HL-60 (cell line): Measurements from ENCODE around the gene HSPA1L.

Experiments used
- CTCF ChIP-seq: IDR thresholded peaks from one replicate; pipeline ENCODE4 v1.5.1; 2011; ENCODE audit warnings: low read length, control low read depth, inconsistent platforms; ENCODE audit not compliant: insufficient read depth
- GABPA ChIP-seq: IDR thresholded peaks from 2 replicates; pipeline ENCODE4 v1.6.1; 2012; ENCODE audit warnings: low read depth
- POLR2AphosphoS5 ChIP-seq: IDR thresholded peaks from 2 replicates; pipeline ENCODE4 v1.6.1; 2012; ENCODE audit warnings: low read depth
- REST ChIP-seq: IDR thresholded peaks from 2 replicates; pipeline ENCODE4 v1.6.1; 2012; ENCODE audit warnings: low read depth; ENCODE audit not compliant: insufficient replicate concordance
- SPI1 ChIP-seq: IDR thresholded peaks from 2 replicates; pipeline ENCODE4 v1.6.1; 2012; ENCODE audit warnings: low read depth, mild to moderate bottlenecking, borderline replicate concordance

GRCh38 chr6:31775633-31776484 lies 39.2 kb downstream of the HSPA1L start:
- TF ChIP-seq REST (no peak), CTCF (no peak), GABPA (no peak), POLR2AphosphoS5 (no peak), SPI1 (no peak)
